MCF 10A (cell line): ENCODE measurements around the gene ANKFY1. TPM values are rescaled to one million over a fixed set of nuclear protein-coding genes. Genes with fewer than 3 reads are reported as not detected.
A peak's percentile ranks its signal among the peaks of the same experiment; 100 is the strongest.

Experiments used
- BruUV-seq: library from RNA; stranded (reverse); fragments of 400-500 nt; replicated peaks from 2 replicates; lab custom pipeline; 2021; lab: Mats Ljungman, UMichigan
- CTCF ChIA-PET: fragments of 300-600 bp; sonication (Branson Sonifier 250); formaldehyde crosslinking; extraction: SDS; loops from one replicate; lab custom pipeline; 2021; ENCODE audit warnings: antibody characterized with exemption, inconsistent platforms; lab: Yijun Ruan, JAX
- POLR2A ChIA-PET: fragments of 300-600, 350-650 bp; sonication (Branson Sonifier 250); formaldehyde crosslinking; extraction: SDS; loops from one replicate; lab custom pipeline; 2020; ENCODE audit warnings: antibody characterized with exemption, inconsistent platforms; lab: Yijun Ruan, JAX
- DNase-seq: peaks from one replicate; pipeline ENCODE4 v3.0.0-alpha.2; 2018; ENCODE audit not compliant: unreplicated experiment
- H3K27ac Mint-ChIP-seq: one replicate; pipeline ENCODE4 v1.8.0; 2022; ENCODE audit warnings: mild to moderate bottlenecking, low read depth, mixed read lengths; ENCODE audit not compliant: unreplicated experiment
- H3K27me3 Mint-ChIP-seq: one replicate; pipeline ENCODE4 v1.8.0; 2022; ENCODE audit warnings: mixed read lengths; ENCODE audit not compliant: insufficient read depth, unreplicated experiment
- H3K36me3 Mint-ChIP-seq: one replicate; pipeline ENCODE4 v1.8.0; 2022; ENCODE audit warnings: mild to moderate bottlenecking, moderate library complexity, mixed read lengths; ENCODE audit not compliant: insufficient read depth, unreplicated experiment
- H3K4me1 Mint-ChIP-seq: one replicate; pipeline ENCODE4 v1.8.0; 2022; ENCODE audit warnings: mixed read lengths; ENCODE audit not compliant: insufficient read depth, unreplicated experiment
- H3K4me3 Mint-ChIP-seq: one replicate; pipeline ENCODE4 v1.8.0; 2022; ENCODE audit warnings: mild to moderate bottlenecking, moderate library complexity, mixed read lengths; ENCODE audit not compliant: unreplicated experiment
- H3K9me3 Mint-ChIP-seq: one replicate; pipeline ENCODE4 v1.8.0; 2022; ENCODE audit warnings: mixed read lengths; ENCODE audit not compliant: unreplicated experiment
- intact Hi-C: fragments of 100-400 bp; cut with micrococcal nuclease; formaldehyde crosslinking; loops from 2 replicates; pipeline ENCODE4 v1.14.1; 2022
- total RNA-seq: library from RNA; stranded (reverse); gene quantifications from 2 replicates; pipeline ENCODE4 v1.2.3, GENCODE V29; 2022
- TF ChIP-seq, protein P1 (sequence below): fragments of 200-600 bp; IDR thresholded peaks from one replicate; pipeline ENCODE4 v1.8.0; 2022; ENCODE audit warnings: antibody characterized with exemption, mild to moderate bottlenecking; ENCODE audit not compliant: unreplicated experiment

The ANKFY1 gene
- total RNA-seq, 1 experiment from 2014 or later = 34.9 TPM

DNA sequence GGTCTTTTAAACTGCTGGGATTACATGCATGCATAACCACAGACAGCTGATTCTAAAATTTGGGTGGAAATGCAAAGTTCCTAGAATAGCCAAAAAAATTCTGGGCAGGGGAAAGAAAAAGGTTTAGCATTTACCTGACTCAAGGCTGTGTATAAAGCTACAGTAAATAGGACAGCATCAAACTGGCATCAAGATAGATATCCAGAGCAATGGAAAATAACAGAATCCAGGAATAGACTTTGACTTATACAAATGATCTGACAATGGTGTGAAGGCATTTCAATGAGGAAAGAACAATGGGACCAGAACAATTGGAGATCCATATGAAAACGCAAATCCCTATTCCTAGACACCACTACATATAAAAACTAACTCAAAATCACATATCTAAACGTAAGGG lies 12.9 kb downstream of the ANKFY1 start:
- no peak overlapping the region for H3K4me3 Mint-ChIP-seq
- DNase-seq = no peak
- intact Hi-C loops = no loop called here
- CTCF ChIA-PET = interaction anchor here (0.7 to 4.6 kb wide), 8 partner anchors 9 to 156 kb away, joined by 3 to 28 read pairs (median 8); no protein-coding TSS in a partner anchor
- TF ChIP-seq, protein P1, sequence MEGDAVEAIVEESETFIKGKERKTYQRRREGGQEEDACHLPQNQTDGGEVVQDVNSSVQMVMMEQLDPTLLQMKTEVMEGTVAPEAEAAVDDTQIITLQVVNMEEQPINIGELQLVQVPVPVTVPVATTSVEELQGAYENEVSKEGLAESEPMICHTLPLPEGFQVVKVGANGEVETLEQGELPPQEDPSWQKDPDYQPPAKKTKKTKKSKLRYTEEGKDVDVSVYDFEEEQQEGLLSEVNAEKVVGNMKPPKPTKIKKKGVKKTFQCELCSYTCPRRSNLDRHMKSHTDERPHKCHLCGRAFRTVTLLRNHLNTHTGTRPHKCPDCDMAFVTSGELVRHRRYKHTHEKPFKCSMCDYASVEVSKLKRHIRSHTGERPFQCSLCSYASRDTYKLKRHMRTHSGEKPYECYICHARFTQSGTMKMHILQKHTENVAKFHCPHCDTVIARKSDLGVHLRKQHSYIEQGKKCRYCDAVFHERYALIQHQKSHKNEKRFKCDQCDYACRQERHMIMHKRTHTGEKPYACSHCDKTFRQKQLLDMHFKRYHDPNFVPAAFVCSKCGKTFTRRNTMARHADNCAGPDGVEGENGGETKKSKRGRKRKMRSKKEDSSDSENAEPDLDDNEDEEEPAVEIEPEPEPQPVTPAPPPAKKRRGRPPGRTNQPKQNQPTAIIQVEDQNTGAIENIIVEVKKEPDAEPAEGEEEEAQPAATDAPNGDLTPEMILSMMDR = no peak
- no TSS peak for BruUV-seq
- no peaks in the 10 kb centered on the region for H3K9me3 Mint-ChIP-seq
- H3K27me3 Mint-ChIP-seq = no peaks in the 10 kb centered on the region
- H3K27ac Mint-ChIP-seq = no peak overlapping the region
- peaks cover 8% of the 10 kb centered on the region for H3K36me3 Mint-ChIP-seq
- peaks cover 37% of the 10 kb centered on the region for H3K4me1 Mint-ChIP-seq
- POLR2A ChIA-PET = interaction anchor here (1.0 to 8.8 kb wide), 5 partner anchors 11 to 107 kb away, joined by 3 to 82 read pairs (median 13); partner anchors contain the start of genes ANKFY1 and CYB5D2

DNA sequence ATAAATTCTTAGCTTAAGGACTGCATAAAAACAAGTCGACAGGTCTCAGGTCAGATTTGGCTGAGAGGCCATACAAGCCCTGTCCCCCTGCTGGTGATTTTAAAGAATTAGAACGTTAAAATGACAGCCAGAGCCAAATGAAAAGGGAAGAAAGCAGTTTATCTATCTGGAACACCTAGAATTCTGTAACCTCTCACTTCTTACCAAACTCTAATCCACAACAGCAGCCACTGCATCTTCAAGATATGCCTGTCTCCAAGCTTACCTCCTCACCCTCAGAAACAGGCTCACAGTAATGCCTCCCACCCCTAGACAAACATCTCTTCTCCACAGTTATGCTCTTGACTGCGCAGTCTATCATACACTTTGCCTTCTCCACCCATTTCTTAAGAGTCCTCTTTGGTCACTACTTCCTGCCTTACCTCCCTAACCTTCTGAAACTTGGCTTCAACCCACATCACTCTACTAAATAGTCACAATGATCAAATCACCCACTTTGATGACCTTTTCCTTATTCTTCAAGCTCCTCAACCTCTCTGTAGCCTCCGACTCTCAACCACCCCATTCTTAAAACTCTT lies 14.2 kb downstream of the ANKFY1 start:
- intact Hi-C loops = loop anchor here (1.0 kb wide), 1 partner anchor 34 kb away; no protein-coding TSS in a partner anchor
- BruUV-seq = no TSS peak
- no peaks in the 10 kb centered on the region for H3K27me3 Mint-ChIP-seq
- peak overlapping the region; percentile 14 for H3K27ac Mint-ChIP-seq
- ChIA-PET POLR2A (interaction anchor here (0.7 to 8.8 kb wide), 10 partner anchors 10 to 145 kb away, joined by 3 to 82 read pairs (median 8); partner anchors contain the start of gene ANKFY1), CTCF (interaction anchor here (0.6 to 4.6 kb wide), 19 partner anchors 10 to 357 kb away, joined by 3 to 28 read pairs (median 4); partner anchors contain the start of gene ANKFY1)
- no peaks in the 10 kb centered on the region for H3K9me3 Mint-ChIP-seq
- H3K4me3 Mint-ChIP-seq = no peak overlapping the region
- peak; percentile 59 for DNase-seq
- peaks cover 7% of the 10 kb centered on the region for H3K36me3 Mint-ChIP-seq
- TF ChIP-seq, protein P1 = peak; percentile 44
- H3K4me1 Mint-ChIP-seq = peaks cover 37% of the 10 kb centered on the region

DNA sequence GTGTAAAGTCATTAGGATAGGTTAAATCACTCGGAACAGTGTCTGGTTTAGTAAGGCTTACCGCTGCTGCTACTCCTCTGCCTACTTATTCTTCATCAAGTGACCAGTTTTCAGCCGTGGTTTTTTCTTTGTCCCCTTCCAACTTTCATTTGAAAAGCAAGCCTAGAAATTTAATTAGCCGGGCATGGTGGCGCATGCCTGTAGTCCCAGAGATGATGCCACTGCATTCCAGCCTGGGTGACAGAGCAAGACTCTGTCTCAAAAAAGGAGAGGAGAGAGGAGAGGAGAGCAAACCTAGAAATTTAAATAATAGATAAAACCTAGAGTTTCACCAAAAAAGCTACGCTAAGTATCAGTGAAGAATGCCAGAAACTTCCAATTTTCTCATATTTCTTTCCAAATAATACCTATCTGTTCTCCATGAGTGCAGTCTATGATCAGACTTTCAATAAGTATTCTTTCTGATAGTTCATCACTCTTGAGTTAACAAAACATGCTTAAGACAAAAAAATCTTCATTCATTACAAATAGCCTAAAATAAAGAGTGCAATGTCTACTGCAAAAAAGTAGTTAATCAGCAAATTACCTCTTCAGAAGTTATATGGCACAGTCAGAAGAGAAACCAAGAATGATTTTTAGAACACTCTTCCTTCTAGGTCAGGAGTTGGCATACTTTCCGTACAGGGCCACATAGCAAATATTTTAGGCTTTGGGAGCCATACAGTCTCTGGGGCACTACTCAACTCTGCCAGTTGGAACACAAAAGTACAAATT lies 15.1 kb downstream of the ANKFY1 start:
- DNase-seq = no peak
- CTCF ChIA-PET = interaction anchor here (0.6 to 4.6 kb wide), 22 partner anchors 9 to 358 kb away, joined by 3 to 28 read pairs (median 6); partner anchors contain the start of gene ANKFY1
- Mint-ChIP-seq H3K27me3 (no peaks in the 10 kb centered on the region), H3K36me3 (peaks cover 7% of the 10 kb centered on the region), H3K4me1 (peaks cover 37% of the 10 kb centered on the region), H3K9me3 (no peaks in the 10 kb centered on the region), H3K4me3 (peak overlapping the region; percentile 12), H3K27ac (peak overlapping the region; percentile 30)
- POLR2A ChIA-PET = interaction anchor here (0.7 to 8.8 kb wide), 15 partner anchors 8 to 511 kb away, joined by 3 to 82 read pairs (median 6); partner anchors contain the start of genes ANKFY1, CYB5D2 and ZZEF1
- no TSS peak for BruUV-seq
- TF ChIP-seq, protein P1 = no peak
- intact Hi-C loops = loop anchor here (1.0 kb wide), 1 partner anchor 33 kb away; no protein-coding TSS in a partner anchor
